HCT116 (cell line): ENCODE data around the gene ZNF787. TPM values are rescaled to one million over a fixed set of nuclear protein-coding genes. Genes with fewer than 3 reads are reported as not detected.

Source experiments
- ATAC-seq: fragments of 200-7000 bp; cut with Tn5 transposase; 2 replicates; pipeline ENCODE4 v1.9.1; 2020; ENCODE audit warnings: mild to moderate bottlenecking, moderate library complexity
- BruUV-seq: library from RNA; stranded (reverse); fragments of 400-500 nt; replicated peaks from 2 replicates; lab custom pipeline; 2021; lab: Mats Ljungman, UMichigan
- CTCF ChIA-PET: fragments of 300-600 bp; sonication (Branson Sonifier 250); formaldehyde crosslinking; loops from one replicate; lab custom pipeline; 2021; ENCODE audit warnings: antibody characterized with exemption; lab: Charles Lee
- POLR2A ChIA-PET: fragments of 300-600, 350-600 bp; sonication (Branson Sonifier 250); formaldehyde crosslinking; loops from one replicate; lab custom pipeline; 2021; ENCODE audit warnings: antibody characterized with exemption; lab: Charles Lee
- RAD21 ChIA-PET, 2 experiments: fragments of 300-600 bp; sonication (Branson Sonifier 250); formaldehyde crosslinking; loops; one replicate each; lab custom pipeline; 2023; ENCODE audit warnings: low total read pairs in 2 of 2; ENCODE audit not compliant: uncharacterized antibody in 2 of 2, unreplicated experiment in 2 of 2, low non-redundant PET in 1 of 2; lab: Charles Lee
- DNase-seq: peaks from one replicate; pipeline ENCODE4 v3.0.0-alpha.2; 2010; ENCODE audit warnings: low read depth, low spot score
- H2AFZ ChIP-seq: fragments of 200-600 bp; shearing (Covaris generic), sonication (generic); 2 replicates; pipeline ENCODE4 v1.6.1; 2017; ENCODE audit warnings: low read depth, mixed run types, mixed read lengths, antibody characterized with exemption, low read length; ENCODE audit not compliant: poor library complexity, severe bottlenecking
- H3K27ac ChIP-seq: 2 replicates; pipeline ENCODE4 v1.5.1; 2012; ENCODE audit warnings: low read depth, low read length
- H3K27me3 ChIP-seq: fragments of 200-600 bp; sonication (generic); 2 replicates; pipeline ENCODE4 v1.6.1; 2016; ENCODE audit warnings: mixed run types, low read length, mixed read lengths; ENCODE audit not compliant: insufficient read depth
- H3K36me3 ChIP-seq, 2 experiments: fragments of 200-500 bp in 1 of 2; fragments of 200-600 bp in 1 of 2; sonication (Bioruptor generic) in 1 of 2; sonication (generic) in 1 of 2; 2 replicates each; pipeline versions ENCODE4 v1.5.1 to v1.6.1; 2014 to 2016; ENCODE audit warnings: low read length in 2 of 2, inconsistent platforms in 1 of 2, mixed read lengths in 1 of 2, mixed run types in 1 of 2; ENCODE audit not compliant: insufficient read depth in 2 of 2, control insufficient read depth in 1 of 2
- H3K4me1 ChIP-seq, 2 experiments: fragments of 200-600 bp in 1 of 2; sonication (generic) in 1 of 2; 2 replicates each; pipeline versions ENCODE4 v1.5.1 to v1.6.1; 2012 to 2017; ENCODE audit warnings: low read length in 2 of 2, inconsistent platforms in 1 of 2, mild to moderate bottlenecking in 1 of 2, mixed read lengths in 1 of 2, mixed run types in 1 of 2, moderate library complexity in 1 of 2; ENCODE audit not compliant: insufficient read depth in 2 of 2, control insufficient read depth in 1 of 2
- H3K4me2 ChIP-seq: fragments of 200-600 bp; sonication (generic); 2 replicates; pipeline ENCODE4 v1.6.1; 2017; ENCODE audit warnings: mixed run types, low read length, mixed read lengths
- H3K4me3 ChIP-seq, 2 experiments: fragments of 200-600 bp in 1 of 2; sonication (generic) in 1 of 2; replicated peaks in 1 of 2; 2 replicates each; pipeline ENCODE4 v1.5.1; 2011 to 2016; ENCODE audit warnings: low read length in 2 of 2, control low read depth in 1 of 2, low read depth in 1 of 2, mild to moderate bottlenecking in 1 of 2, mixed read lengths in 1 of 2, mixed run types in 1 of 2
- H3K79me2 ChIP-seq: fragments of 200-600 bp; sonication (generic); 2 replicates; pipeline ENCODE4 v1.6.1; 2017; ENCODE audit warnings: mild to moderate bottlenecking, mixed run types, low read length, moderate library complexity, mixed read lengths; ENCODE audit not compliant: insufficient read depth
- H3K9ac ChIP-seq: fragments of 200-600 bp; sonication (generic); 2 replicates; pipeline ENCODE4 v1.6.1; 2016; ENCODE audit warnings: low read length, mixed read lengths
- H3K9me2 ChIP-seq: fragments of 200-600 bp; sonication (generic), shearing (Covaris generic); 2 replicates; pipeline ENCODE4 v1.6.1; 2017; ENCODE audit warnings: mixed run types, mild to moderate bottlenecking, moderate library complexity; ENCODE audit not compliant: insufficient read depth
- H3K9me3 ChIP-seq, 2 experiments: fragments of 200-500 bp in 1 of 2; fragments of 200-600 bp in 1 of 2; sonication (Bioruptor generic) in 1 of 2; sonication (generic) in 1 of 2; 2 replicates each; pipeline ENCODE4 v1.6.1; 2014 to 2017; ENCODE audit warnings: low read length in 2 of 2, mixed read lengths in 2 of 2, inconsistent platforms in 1 of 2, low read depth in 1 of 2, mild to moderate bottlenecking in 1 of 2, mixed run types in 1 of 2, moderate library complexity in 1 of 2; ENCODE audit not compliant: control insufficient read depth in 1 of 2, insufficient read depth in 1 of 2
- H4K20me1 ChIP-seq: fragments of 200-600 bp; sonication (generic), shearing (Covaris generic); 2 replicates; pipeline ENCODE4 v1.6.1; 2017; ENCODE audit warnings: mixed run types, mild to moderate bottlenecking, moderate library complexity; ENCODE audit not compliant: insufficient read depth
- EZH2 ChIP-seq: fragments of 200-600 bp; sonication (generic); IDR thresholded peaks from 2 replicates; pipeline ENCODE4 v1.6.1; 2017; ENCODE audit warnings: antibody characterized with exemption, mixed run types
- TCF7L2 ChIP-seq: IDR thresholded peaks from 2 replicates; pipeline ENCODE4 v1.7.0; 2011; ENCODE audit warnings: borderline replicate concordance, inconsistent platforms; ENCODE audit not compliant: insufficient read depth, insufficient read length; ENCODE audit errors: extremely low read depth
- YY1 ChIP-seq: IDR thresholded peaks from 2 replicates; pipeline ENCODE4 v1.6.1; 2011; ENCODE audit warnings: low read length, low read depth, moderate library complexity, mild to moderate bottlenecking; ENCODE audit not compliant: insufficient replicate concordance; ENCODE audit errors: extremely low read depth
- intact Hi-C: fragments of 100-400 bp; cut with micrococcal nuclease; formaldehyde crosslinking; loops from 2 replicates; pipeline ENCODE4 v1.10.0; 2022
- total RNA-seq: library from RNA; stranded (reverse); gene quantifications from one replicate; pipeline ENCODE4 v1.2.1, GENCODE V29; 2021; ENCODE audit not compliant: unreplicated experiment
- TF ChIP-seq, protein P1 (sequence below): IDR thresholded peaks from 2 replicates; pipeline ENCODE4 v1.6.1; 2012; ENCODE audit warnings: low read depth
- TF ChIP-seq, protein P2 (sequence below): IDR thresholded peaks from 2 replicates; pipeline ENCODE4 v1.6.1; 2012

ZNF787 gene
- total RNA-seq, 1 experiment from 2014 or later, result 40.3 TPM

DNA sequence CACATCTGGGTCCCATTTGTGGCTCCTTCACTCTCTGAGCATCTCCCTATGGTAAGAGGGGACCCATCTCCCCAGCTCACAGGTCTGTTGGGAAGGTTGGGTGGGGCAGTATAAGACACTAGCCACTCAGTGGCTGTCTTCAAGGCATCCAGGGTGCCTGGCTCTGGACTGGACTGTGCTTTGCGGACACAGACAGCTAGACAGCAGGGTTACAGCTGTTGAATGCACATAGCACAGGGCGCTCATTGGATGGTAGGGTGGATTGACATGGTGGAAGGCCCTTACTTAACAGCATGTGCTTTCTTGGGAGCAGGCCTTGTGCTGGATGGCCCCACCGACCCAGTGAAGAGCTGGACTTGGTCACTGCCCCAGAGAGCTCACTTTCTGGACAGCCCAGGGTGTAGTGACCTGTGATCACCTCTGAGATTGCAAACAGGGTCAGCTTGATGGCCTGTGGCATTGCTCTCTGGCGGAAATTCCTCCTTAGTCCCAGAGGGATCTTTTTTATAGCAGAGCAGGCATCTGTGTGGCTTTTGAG, 21.9 kb upstream of the ZNF787 start:
- H3K9me3 ChIP-seq, result no peaks in the 10 kb centered on the region
- no peak for TF ChIP-seq EZH2
- TF ChIP-seq, protein P1, sequence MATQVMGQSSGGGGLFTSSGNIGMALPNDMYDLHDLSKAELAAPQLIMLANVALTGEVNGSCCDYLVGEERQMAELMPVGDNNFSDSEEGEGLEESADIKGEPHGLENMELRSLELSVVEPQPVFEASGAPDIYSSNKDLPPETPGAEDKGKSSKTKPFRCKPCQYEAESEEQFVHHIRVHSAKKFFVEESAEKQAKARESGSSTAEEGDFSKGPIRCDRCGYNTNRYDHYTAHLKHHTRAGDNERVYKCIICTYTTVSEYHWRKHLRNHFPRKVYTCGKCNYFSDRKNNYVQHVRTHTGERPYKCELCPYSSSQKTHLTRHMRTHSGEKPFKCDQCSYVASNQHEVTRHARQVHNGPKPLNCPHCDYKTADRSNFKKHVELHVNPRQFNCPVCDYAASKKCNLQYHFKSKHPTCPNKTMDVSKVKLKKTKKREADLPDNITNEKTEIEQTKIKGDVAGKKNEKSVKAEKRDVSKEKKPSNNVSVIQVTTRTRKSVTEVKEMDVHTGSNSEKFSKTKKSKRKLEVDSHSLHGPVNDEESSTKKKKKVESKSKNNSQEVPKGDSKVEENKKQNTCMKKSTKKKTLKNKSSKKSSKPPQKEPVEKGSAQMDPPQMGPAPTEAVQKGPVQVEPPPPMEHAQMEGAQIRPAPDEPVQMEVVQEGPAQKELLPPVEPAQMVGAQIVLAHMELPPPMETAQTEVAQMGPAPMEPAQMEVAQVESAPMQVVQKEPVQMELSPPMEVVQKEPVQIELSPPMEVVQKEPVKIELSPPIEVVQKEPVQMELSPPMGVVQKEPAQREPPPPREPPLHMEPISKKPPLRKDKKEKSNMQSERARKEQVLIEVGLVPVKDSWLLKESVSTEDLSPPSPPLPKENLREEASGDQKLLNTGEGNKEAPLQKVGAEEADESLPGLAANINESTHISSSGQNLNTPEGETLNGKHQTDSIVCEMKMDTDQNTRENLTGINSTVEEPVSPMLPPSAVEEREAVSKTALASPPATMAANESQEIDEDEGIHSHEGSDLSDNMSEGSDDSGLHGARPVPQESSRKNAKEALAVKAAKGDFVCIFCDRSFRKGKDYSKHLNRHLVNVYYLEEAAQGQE, result no peak
- TF ChIP-seq YY1, result no peak
- no peak for TF ChIP-seq TCF7L2
- TF ChIP-seq, protein P2, sequence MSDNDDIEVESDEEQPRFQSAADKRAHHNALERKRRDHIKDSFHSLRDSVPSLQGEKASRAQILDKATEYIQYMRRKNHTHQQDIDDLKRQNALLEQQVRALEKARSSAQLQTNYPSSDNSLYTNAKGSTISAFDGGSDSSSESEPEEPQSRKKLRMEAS, result no peak
- TF ChIP-seq, all 23 proteins: peak for 0
- Histone ChIP-seq H3K9ac (no peak overlapping the region), H3K4me1 (peaks cover 6 to 12% of the 10 kb centered on the region in 2 experiments), H2AFZ (no peak overlapping the region), H3K36me3 (no peaks in the 10 kb centered on the region), H3K4me2 (no peak overlapping the region), H3K27me3 (no peaks in the 10 kb centered on the region), H3K27ac (no peak overlapping the region), H3K79me2 (no peaks in the 10 kb centered on the region; the same call in 1 of the 2 replicates), H4K20me1 (no peaks in the 10 kb centered on the region), H3K9me2 (no peaks in the 10 kb centered on the region), H3K4me3 (no peak overlapping the region)
- RAD21 ChIA-PET, result no interaction called here
- no peak for ATAC-seq
- no TSS peak for BruUV-seq
- POLR2A ChIA-PET, result no interaction called here
- intact Hi-C loops, result no loop called here
- no peak for DNase-seq
- CTCF ChIA-PET, result no interaction called here
